Inflammatory macrophage treated with lipopolysaccharide for 4 hours (primary cell): ENCODE measurements around the gene KRT33A.
"Not testable (repeated sequence)": the region's sequence is repeated elsewhere in the genome, so short reads cannot be mapped to it uniquely, and the experiment has no call there.

ENCODE experiments used
- DNase-seq: peaks from one replicate; pipeline ENCODE4 v3.0.0-alpha.2; 2020

Gene KRT33A

DNA sequence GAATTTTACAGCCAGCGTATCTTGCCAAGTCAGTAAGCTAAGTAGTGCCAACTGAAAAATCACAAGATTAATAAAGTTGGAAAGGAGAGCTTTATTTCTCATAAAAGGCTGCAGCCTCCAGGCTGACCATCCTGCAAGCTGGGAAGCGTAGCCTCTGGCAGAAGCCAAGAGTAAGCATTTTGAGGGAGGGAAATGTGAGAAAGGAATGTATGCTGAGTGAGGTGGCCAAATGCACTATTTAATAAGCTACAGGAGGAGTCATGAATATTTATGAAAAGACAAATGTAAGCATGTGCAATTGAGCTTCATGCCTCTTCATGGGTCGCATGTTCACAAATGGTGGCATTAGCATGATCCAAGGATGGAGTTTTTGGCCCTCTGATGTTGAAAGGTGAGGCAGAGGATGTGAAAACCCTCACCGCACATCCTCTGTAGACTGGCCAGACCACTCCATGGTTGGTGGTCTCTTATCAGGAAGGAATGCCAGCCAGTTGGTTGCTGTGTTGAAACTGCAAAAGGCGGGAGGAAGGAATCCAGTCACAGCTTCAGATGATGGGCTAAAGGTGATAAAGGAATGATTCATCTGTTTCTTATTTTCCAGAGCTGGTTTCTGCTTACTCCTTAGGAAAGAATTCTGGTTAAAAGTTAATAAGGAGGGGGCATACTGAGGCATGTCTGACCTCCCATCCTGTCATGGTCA lies 9.8 kb upstream of the KRT33A start:
- no peak for DNase-seq

DNA sequence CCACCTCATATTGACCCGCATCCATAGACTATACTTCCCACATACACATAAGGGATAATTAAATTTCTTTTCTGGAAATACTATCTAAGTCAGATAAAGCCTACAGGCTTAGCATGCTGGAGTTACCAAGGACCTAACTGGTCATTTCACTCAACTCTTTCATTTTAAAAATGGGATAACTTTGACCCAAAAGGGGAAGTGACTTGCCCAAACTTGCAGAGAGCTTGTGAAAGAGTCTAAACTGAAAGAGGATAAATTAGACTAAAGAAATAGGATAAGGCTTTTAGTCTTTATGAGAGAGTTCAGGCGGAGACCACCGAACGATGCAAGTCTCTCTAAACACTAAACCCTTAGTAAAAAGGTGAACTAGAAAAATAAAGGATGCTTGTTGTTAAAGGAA lies 3.9 kb upstream of the KRT33A start:
- DNase-seq = peak; percentile 58

DNA sequence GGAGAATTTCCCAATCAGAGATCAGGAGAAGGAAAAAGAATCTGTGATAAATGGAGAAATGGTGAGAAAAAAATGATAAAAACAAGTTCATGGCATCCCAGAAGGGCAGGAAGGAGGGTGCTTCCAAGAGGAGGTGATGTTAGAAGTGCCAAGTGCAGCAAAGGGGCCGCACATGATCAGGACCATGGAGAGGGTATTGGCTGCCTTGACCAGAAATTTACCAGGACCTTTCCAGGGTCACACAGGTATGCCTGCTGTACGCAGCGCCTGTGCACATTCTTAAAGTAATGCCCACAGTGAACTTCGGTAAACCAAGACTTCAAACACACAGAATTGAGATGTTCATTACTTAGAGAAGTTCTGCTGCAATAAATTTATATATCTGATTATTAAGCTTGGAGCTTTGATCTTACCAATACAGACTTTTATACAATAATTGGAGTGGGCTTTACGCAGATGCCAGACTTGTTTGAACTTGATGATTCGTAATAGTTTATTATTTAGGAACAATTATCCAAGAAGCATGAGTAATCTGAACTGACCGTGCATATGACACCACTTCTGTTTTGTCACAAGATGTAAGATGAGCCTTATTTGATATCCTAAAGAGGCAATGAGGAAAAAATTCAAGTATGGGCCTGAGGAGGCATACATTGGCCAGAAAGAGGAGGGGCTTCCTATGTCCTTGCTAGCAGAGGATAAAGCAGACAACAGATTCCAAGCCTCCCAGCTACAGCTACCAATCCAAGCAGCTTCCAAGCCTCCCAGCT lies 2.2 kb upstream of the KRT33A start:
- no peak for DNase-seq

DNA sequence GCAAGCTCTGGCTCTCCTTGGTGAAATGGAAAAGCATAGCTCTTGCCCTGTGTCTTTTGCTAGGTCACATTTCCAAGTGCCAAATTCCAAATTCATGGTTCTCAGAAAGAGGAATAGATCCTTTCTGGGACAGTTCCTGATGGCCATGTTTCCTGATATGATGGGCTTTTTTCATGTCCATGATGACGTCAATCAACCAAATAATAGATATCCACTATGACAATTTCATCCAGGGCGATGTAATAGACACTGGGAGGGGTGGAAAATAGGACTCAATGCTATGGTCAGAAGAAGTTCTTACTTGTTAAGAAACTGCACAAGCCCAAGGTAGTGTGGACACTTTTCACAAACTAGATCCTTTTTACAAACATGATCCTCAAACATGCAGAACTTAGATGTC lies 549 bp upstream of the KRT33A start:
- DNase-seq = no peak

DNA sequence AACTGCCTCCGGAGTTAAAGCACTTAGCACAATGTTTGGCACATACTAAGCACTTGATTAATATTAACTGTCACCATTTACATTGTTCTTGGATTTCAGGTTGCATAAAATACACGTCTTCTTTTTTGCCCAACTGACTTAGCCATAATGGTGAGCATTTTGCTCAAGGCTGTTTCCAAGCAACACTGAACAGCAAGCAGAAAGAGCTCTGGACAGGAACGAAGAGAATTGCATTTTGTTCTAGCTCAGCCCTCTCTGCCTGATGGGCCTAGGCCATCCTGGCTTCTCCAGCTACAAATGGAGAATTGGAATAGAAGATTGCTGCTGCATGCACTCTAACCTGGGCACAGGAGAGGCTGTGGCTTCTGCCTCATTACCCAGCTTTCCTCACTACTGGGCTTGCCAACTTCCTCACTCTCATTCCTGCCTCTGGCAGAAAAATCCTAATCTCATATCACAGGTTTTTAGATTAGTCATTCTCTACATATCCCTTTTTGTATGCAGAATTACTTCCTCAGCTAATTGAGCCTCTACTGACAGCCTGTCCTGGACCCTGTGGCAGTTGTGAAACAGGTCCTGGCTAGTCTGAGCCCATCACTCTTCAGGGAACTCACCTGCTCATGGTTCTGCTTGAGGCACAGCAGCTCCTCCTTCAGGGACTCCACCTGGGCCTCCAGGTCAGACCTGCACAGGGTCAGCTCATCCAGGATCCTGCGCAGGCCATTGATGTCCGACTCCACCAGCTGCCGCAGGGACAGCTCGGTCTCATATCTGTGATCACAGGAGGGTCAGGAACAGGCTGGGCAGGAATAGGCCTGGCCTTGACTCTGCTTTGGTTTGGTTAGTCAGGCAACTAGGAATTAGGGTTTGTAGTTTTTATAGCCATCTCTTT lies 2.5 kb downstream of the KRT33A start:
- DNase-seq = no peak

DNA sequence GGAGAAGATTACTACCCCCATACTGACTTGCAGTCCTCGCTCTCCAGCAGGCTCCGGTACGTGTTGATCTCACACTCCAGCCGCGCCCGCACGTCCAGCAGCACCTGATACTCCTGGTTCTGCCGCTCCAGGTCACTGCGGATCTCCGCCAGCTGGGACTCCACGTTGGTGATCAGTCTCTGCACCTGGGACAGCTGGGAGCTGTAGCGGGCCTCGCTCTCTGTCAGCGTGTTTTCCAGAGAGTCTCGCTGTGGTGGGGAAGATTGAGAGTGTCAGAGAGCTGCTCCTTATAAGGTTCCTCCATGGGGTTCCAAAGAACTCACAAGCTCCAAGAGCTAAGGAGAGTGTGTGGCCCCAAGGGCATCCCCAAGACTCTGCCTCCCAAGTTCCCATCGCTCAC lies 4.2 kb downstream of the KRT33A start:
- not testable (repeated sequence) for DNase-seq

DNA sequence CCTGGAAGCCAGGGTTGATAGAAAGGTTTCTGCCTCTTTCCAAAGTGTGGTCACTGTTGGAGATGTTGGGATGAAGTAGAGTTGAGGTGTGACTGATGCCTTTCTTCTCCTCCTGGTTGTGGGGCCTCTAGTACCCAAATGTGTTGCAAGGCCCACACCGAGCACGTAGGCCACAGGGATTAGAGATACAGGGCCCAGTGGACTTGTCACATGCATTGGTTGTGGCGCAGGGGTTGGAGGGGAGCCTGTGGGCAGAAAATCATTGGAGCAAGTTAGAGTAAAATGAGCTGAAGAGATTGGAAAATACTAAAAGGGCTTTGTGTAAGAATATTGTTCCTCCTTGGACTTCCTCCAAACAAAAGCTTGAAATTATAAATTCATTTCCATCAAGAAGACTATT lies 4.6 kb downstream of the KRT33A start:
- no peak for DNase-seq

DNA sequence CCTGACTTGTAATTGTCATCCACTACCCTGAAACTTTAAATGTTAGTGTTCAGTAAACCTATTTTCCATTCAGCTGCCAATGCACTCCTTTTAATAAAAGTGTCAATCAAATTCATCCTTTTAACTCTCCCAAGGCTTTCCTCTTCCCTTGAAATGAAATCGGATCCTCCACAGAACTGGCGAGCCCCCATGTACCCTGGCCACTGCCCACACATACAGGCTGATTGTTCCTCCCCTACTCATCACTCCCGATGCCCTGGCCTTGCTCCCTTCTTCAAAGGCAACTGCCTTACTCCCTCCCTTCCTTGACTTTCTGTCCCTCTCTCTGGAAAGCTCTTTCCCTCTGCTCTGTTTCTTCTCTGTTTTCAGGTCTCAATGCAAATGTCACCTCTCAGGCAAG lies 7.6 kb downstream of the KRT33A start:
- DNase-seq = no peak

DNA sequence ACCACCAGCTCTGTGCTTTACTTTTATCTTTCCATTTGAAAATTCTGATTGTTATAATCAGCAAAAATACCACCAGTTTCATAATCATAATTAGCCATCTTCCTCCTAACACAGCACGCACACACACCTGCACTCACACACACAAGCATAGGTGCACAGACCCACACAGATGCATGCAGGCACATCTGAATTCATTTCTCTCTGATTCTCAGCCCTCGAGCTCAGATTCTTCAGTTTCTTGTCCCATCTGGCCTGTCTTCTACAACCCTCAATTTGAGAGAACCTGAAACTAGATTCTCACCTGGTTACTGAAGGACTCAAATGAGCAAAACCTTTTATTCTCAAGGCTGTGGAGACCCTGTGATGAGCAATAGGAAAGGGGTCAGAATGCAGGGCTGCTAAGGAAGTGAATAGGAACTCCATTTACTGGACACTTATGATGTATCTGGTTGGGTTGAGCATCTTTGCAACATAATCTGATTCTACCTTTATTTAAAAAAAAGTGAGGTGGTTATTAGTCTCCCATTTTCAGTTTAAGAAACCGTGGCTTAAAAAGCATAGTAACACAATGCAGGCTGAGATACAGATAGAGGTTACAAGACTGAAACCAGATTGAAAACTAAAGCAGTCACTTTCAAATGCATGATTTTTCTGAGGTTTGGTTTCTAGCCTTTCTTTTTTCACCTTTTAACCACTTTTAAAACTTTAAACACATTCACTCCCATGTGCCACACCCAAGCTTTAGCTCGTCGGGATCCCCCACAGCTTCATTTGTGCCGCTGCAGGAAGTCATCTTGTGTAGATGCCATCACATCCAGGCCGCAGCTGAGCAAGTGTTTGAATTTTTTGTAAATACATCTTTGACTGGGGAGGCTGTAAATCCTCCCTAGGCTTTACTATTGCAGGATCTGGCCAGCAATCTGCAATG lies 9.4 kb downstream of the KRT33A start:
- DNase-seq = no peak

DNA sequence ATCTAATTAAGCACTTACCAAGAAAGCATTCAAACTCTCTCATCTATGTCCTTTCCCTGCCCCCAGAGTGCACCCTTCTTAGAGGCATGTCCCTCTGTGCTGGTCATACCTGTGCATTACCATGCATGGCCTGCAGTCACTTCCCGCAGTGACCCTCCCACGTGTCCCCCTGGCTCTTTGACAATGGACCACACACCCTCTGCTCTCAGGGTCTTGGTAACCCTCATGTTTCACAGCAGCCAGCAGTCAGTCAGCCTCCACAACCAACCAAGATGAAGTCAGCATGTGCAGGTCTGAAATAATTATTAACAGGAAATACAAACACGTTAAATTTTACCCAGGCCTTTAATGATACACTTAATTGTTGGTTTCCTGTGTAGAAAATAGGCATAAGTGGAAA lies 10.1 kb downstream of the KRT33A start:
- DNase-seq = no peak

DNA sequence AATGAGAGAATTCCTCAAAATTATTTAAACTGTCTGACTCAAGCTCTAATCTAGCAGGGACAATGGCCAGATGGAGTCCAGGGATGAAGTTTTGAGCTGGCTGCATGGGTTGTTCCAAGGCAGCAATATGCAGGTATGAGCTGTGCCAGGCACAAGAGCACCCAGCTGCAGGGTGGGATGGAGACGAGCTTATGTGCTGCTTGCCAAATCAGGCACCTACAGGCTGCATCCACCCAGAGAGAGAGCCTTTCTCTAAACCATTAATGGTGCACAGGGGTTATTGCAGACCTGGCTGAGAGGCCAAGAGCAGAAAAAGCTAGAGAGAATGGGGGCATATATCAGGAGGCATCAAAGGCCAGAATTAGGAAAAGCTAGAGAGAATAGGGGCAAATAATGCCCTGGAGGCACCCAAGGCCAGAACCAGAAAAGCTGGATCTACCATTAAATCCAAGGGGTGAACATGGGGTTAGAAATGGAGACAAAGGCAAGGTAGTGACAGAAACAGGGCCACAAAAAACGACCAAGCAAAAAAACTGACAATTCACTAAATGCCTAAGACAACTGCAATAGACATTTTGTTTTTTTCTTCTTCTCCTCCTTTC lies 11.0 kb downstream of the KRT33A start:
- no peak for DNase-seq

DNA sequence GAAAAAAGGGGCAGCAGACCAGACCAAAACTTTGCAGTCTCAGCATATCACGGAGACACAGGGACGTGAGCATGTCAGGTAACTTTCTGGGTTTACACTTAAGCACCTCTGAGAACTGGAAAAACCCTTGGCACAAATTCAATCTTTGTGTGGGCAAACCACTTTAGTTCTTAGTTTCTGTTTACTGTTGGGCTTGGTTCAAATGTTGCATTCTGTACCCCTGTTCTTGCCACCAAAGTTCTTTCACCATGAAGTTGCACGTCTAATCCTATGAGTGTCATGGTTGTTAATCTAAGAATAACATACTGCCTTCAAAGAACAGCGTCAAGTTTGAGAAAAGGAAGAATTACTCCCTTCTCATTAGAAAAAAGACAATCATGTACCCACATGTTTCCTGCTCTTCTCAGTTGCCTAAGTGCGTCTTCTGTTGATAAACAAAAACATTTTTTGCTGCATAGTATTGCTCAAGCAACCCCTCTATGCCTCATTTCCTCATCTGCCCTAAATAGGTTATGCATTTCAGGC lies 11.6 kb downstream of the KRT33A start:
- peak; percentile 60 for DNase-seq

DNA sequence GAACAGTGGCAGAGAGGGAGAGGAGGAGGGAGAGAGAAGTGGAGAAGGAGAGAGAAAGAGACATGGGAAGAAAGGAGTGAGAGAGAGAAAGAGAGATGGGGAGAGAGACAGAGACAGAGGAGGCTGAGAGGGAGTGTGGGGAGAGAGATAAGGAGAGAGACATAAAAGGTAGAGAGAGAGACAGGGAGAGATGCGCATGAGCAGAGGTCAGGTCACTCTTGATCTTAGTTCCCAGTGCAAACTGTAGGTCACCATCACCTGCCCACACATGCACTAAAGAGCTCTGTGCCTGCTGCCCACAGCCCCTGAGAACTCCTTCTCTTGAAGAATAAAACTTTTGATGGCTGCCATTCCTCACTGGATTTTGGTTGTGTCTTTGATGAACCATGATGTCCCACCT lies 14.9 kb downstream of the KRT33A start:
- no peak for DNase-seq

DNA sequence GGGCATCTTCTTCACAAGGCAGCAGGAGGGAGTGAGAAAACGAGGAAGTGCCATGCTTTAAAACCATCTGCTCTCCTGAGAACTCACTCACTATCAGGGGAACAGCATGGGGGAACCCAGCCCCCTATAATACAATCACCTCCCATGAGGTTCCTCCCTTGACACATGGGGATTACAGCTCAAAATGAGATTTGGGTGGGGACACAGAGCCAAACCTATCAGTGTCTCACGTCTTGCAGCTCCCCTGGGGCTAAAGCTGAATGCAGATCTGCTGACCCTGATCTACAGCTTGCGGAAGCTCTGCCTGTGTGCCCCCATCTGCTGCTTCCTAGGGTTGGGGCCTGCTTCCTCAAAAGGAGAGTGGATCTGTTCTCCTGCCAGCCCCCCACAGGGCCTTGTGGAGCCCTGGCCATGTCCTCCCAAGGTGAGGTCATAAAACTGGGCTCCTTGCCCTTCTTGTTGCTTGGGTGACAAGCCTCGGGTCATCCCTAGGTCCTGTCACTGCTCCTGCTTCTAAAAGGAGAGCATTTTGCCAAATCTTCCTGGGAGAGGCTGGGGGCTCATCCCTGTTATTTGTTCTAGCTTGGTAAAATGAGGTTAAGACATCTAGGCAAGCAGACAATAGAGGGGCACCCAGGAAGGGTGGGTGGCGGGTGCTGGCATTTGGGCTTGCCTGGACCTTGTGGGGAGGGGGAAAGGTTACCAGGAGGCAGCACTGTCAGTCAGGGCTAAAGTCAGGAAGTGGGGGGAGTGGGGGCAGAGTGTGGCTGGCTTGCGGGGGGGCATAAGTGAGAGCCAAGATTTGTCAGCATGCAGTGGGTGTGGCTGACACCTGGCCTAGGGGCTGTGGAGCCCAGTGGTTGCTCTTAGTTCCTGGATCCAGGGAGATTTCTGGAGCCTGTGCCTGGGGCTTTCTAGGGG lies 16.0 kb downstream of the KRT33A start:
- no peak for DNase-seq

DNA sequence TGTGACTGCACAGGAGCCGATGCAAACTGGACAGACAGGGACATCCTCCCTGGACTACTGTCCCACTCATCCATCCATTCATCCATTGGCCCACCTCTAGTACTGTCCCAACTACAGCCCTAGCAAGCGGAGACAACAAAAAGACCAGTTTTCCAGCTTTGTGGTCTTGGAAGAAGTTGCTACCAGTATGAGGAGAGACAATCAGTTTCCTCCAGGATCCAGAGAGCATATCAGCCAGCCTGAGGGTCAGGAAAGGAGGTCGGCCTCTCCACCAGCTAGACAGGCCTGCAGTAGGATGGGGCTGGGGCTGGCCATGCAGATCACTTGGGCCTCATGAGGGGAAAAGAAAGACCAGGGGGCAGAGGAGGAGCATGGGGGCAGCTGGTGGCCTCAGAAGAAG lies 16.8 kb downstream of the KRT33A start:
- DNase-seq = no peak

DNA sequence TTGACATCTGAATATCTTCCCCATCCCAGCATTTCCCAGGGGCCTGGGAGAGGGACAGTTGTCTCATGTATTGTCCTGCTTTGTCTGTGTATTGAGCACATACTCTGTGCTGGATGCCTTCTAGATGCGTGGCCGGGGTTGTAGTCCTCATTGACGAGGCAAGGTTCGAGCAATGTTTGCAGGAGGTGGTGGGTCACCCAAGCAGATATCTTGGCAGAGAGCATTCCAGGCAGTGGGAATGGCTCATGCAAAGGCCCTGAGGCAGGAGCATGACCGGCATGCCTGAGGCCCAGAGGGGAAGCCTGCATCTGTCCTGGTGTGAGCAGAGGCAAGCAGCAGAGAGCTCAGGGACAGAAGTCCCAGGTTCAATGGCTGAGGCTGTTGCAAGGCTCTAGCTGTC lies 17.5 kb downstream of the KRT33A start:
- DNase-seq = no peak

DNA sequence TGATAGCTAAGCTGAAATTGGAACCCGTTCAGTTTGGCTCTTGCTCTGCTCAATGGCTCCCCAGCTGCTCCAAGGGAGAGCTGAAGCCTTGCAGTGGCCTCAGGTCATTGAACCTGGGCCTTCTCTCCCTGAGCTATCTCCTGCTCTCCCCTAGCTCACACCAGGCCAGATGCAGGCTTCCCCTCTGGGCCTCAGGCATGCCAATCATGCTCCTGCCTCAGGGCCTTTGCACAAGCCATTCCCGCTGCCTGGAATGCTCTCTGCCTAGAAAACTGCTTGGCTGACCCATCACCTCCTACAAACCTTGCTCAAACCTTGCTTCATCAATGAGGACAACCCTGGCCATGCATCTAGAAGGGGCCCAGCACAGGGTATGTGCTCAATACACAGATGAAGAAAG lies 18.4 kb downstream of the KRT33A start:
- no peak for DNase-seq

DNA sequence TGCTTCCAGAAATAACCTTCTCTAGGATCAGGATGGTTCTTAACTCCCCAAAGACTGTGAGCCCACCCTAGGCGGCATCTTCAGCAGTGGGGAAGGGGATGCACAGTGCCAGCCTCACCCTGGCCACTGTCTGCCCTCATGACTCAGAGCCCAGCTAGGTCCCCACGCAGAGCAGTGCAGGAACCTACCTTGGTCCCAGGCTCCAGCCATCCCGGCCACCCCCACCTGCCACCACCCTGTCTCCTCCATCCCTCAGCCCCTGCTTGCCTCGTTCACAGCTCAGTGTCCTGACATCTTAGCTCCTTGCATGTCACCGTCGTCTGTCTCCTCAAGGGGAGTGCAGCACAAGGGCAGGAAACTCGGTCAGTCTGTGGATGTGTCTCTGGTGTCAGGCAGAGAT lies 19.0 kb downstream of the KRT33A start:
- no peak for DNase-seq

DNA sequence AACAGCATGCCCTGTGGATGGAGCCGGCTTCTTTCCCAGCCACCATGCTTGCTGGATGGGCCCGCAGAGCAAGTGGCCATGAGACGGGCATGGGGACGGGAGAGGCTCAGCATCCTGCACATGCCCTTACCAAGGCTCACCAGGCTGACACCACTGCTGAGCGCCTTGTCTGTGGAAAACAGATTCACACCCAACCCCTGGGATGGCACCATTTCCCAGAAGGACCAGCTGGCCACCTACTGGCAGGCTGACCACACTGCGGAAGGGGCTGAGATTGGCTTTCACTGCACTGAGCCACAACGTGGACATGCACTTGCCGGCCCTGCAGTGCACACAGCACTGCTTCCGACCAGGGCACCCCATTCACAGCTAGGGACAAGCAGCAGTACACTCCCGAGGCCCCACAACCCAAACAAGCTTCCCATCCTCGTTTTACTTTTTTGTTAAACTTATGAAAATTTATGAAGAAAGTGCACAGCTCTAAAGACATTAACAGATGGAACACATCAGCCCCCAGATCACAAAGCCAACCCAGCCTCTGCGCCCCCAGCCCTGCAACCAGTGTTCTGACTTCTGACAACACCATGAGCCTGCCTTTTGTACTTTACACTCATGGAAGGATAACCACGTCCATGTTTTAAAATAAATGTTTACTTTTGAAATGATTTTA lies 21.2 kb downstream of the KRT33A start:
- peak; percentile 47 for DNase-seq

DNA sequence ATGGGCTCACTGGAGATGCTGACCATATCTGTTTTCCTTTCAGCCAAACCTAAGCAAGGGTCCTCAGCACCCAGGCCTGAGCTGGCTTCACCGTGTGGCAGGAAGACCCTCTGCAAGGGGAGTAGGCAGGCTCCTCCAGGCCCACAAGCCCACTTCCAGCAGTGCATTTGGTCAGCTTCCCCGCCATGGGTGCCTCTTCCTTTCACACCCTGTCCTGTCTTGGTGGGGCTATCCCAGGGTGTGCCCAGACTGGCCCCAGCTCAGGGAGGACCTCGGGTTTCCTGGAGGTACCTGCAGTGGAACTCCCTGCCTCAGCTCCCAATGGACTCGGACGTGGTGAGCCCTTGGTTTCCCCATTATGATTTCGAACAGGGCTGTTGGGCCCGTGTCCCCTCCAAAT lies 22.4 kb downstream of the KRT33A start:
- DNase-seq = no peak
